OCI-LY3 (cell line): ENCODE measurements around the gene CUX1.
A peak's percentile ranks its signal among the peaks of the same experiment; 100 is the strongest.

ENCODE experiments used
- H2AFZ ChIP-seq: fragments of 200-600, 300-600 bp; shearing (Covaris generic); 2 replicates; pipeline ENCODE4 v1.6.0; 2014; ENCODE audit warnings: antibody characterized with exemption, low read depth, low read length
- H3K27ac ChIP-seq: fragments of 200-600, 300-600 bp; sonication (generic); 2 replicates; pipeline ENCODE4 v1.5.1; 2014; ENCODE audit warnings: mild to moderate bottlenecking, low read length, moderate library complexity, mixed read lengths
- H3K27me3 ChIP-seq: fragments of 200-600, 300-600 bp; sonication (generic); 2 replicates; pipeline ENCODE4 v1.6.1; 2014; ENCODE audit warnings: low read depth, low read length, mixed read lengths
- H3K36me3 ChIP-seq: fragments of 200-600, 300-600 bp; sonication (generic); replicated peaks from 2 replicates; pipeline ENCODE3; 2014; ENCODE audit warnings: low read depth, low read length, mixed read lengths
- H3K4me1 ChIP-seq: fragments of 300-600, 200-600 bp; sonication (generic); 2 replicates; pipeline ENCODE4 v1.6.1; 2014; ENCODE audit warnings: low read length, mixed read lengths
- H3K4me2 ChIP-seq: fragments of 200-600, 300-600 bp; sonication (generic); 2 replicates; pipeline ENCODE4 v1.6.1; 2014; ENCODE audit warnings: low read length, mixed read lengths
- H3K4me3 ChIP-seq: fragments of 300-600, 200-600 bp; sonication (generic); 2 replicates; pipeline ENCODE4 v1.5.1; 2014; ENCODE audit warnings: antibody characterized with exemption, mild to moderate bottlenecking, low read length, moderate library complexity
- H3K79me2 ChIP-seq: fragments of 300-600, 200-600 bp; shearing (Covaris generic); 2 replicates; pipeline ENCODE4 v1.6.1; 2014; ENCODE audit warnings: mild to moderate bottlenecking, low read length, mixed read lengths
- H3K9ac ChIP-seq: fragments of 300-600, 200-600 bp; shearing (Covaris generic); 2 replicates; pipeline ENCODE4 v1.6.0; 2014; ENCODE audit warnings: mild to moderate bottlenecking, low read length, moderate library complexity
- H3K9me3 ChIP-seq: fragments of 200-600, 300-600 bp; shearing (Covaris generic); 2 replicates; pipeline ENCODE4 v1.6.1; 2014; ENCODE audit warnings: low read length, mixed read lengths; ENCODE audit not compliant: insufficient read depth
- H4K20me1 ChIP-seq: fragments of 200-600, 300-600 bp; sonication (generic); 2 replicates; pipeline ENCODE4 v1.6.1; 2016; ENCODE audit warnings: low read length, mixed read lengths; ENCODE audit not compliant: insufficient read depth
- EZH2phosphoT487 ChIP-seq: fragments of 200-600 bp; shearing (Covaris generic); IDR thresholded peaks from 2 replicates; pipeline ENCODE4 v1.6.1; 2018; ENCODE audit warnings: antibody characterized with exemption, mixed run types, low read depth
- TF ChIP-seq, protein P1 (sequence below): fragments of 200-600, 300-600 bp; sonication (generic); IDR thresholded peaks from 2 replicates; pipeline ENCODE4 v1.5.1; 2014; ENCODE audit warnings: antibody characterized with exemption, low read length, low read depth

Gene CUX1

DNA sequence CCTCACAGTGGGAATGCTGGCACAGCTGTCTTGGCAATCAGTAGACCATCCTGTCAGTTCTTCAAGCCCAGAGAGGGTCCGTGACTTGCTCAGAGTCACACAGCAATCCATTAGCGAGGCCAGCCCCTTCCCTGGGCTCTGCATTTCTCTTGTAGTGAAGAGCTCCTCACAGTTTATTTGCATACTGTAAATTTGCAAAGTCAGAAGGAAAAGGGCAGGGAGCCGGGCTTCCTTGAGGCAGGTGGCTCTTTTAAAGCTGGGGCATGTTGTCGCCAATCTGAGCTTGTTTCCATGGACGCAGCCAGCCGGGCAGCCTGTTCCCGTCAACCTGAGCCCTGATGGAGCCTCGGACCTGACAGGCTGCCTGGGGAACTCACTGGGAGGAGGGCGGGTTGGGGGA lies 123.4 kb downstream of the CUX1 start:
- peak overlapping the region; percentile 18; the same call in 1 of the 2 replicates for H3K4me3 ChIP-seq
- no peak overlapping the region for H2AFZ ChIP-seq
- no peak overlapping the region for H3K27ac ChIP-seq
- peaks cover 44% of the 10 kb centered on the region for H3K79me2 ChIP-seq
- H3K4me1 ChIP-seq: peaks cover 49% of the 10 kb centered on the region
- TF ChIP-seq EZH2phosphoT487: no peak
- TF ChIP-seq, protein P1, sequence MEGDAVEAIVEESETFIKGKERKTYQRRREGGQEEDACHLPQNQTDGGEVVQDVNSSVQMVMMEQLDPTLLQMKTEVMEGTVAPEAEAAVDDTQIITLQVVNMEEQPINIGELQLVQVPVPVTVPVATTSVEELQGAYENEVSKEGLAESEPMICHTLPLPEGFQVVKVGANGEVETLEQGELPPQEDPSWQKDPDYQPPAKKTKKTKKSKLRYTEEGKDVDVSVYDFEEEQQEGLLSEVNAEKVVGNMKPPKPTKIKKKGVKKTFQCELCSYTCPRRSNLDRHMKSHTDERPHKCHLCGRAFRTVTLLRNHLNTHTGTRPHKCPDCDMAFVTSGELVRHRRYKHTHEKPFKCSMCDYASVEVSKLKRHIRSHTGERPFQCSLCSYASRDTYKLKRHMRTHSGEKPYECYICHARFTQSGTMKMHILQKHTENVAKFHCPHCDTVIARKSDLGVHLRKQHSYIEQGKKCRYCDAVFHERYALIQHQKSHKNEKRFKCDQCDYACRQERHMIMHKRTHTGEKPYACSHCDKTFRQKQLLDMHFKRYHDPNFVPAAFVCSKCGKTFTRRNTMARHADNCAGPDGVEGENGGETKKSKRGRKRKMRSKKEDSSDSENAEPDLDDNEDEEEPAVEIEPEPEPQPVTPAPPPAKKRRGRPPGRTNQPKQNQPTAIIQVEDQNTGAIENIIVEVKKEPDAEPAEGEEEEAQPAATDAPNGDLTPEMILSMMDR: no peak
- peaks cover 7% of the 10 kb centered on the region for H3K36me3 ChIP-seq
- 0 out of 2 replicates have a peak, but pooled peaks cover 3% of the 10 kb centered on the region for H3K9me3 ChIP-seq
- no peak overlapping the region for H3K9ac ChIP-seq
- peak overlapping the region; percentile 51 for H3K4me2 ChIP-seq
- peaks cover 63% of the 10 kb centered on the region for H4K20me1 ChIP-seq
- no peaks in the 10 kb centered on the region for H3K27me3 ChIP-seq

DNA sequence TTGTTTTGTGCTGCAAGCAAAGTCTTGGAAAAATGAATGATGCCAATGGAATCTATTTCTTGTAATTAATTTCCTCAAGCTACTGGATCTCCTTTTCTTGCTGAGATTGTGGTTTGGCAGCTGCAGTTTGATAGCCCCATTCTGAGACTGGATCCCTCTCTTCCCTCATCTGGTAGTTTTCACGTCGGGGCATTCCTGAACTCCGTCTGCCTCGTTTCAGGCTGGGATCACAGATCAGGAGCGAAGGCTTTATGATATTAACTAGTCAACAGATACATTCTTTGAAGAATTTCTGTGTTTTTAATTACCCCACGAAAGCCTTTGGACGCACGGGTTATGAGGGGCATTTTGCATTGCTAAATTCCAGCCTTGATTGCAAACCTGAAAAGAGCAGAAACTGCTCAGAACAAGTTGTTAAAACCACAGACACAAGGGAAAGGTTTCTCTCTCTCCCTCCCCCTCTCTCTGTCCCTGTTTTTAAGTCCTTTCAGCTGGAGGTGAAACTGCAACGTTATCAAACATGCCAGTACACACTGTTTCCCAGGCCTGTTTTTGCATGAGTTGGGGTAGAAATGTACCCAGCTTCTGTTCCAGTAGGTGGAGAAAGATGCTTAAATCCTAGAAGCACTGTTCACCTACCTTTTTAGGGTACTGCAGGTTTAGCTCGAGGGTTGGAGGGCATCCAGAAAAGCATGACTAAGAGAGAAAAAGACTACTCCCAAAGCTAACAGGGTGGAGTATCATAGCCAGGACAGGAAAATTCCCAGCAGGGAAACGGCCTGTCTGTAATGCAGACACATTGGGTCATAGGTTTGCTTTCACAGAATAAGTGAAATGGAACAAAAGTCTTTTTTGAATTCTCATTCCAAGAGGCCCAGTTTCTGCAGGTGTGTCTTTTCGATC lies 124.3 kb downstream of the CUX1 start:
- peaks cover 40% of the 10 kb centered on the region for H3K4me1 ChIP-seq
- peaks cover 63% of the 10 kb centered on the region for H4K20me1 ChIP-seq
- TF ChIP-seq, protein P1: no peak
- TF ChIP-seq EZH2phosphoT487: no peak
- H2AFZ ChIP-seq: no peak overlapping the region
- no peaks in the 10 kb centered on the region for H3K27me3 ChIP-seq
- H3K79me2 ChIP-seq: peaks cover 37% of the 10 kb centered on the region
- no peak overlapping the region for H3K27ac ChIP-seq
- 0 out of 2 replicates have a peak, but pooled peaks cover 3% of the 10 kb centered on the region for H3K9me3 ChIP-seq
- no peak overlapping the region for H3K9ac ChIP-seq
- peak overlapping the region; percentile 51 for H3K4me2 ChIP-seq
- peak overlapping the region; percentile 8; the same call in 1 of the 2 replicates for H3K4me3 ChIP-seq
- peaks cover 7% of the 10 kb centered on the region for H3K36me3 ChIP-seq

DNA sequence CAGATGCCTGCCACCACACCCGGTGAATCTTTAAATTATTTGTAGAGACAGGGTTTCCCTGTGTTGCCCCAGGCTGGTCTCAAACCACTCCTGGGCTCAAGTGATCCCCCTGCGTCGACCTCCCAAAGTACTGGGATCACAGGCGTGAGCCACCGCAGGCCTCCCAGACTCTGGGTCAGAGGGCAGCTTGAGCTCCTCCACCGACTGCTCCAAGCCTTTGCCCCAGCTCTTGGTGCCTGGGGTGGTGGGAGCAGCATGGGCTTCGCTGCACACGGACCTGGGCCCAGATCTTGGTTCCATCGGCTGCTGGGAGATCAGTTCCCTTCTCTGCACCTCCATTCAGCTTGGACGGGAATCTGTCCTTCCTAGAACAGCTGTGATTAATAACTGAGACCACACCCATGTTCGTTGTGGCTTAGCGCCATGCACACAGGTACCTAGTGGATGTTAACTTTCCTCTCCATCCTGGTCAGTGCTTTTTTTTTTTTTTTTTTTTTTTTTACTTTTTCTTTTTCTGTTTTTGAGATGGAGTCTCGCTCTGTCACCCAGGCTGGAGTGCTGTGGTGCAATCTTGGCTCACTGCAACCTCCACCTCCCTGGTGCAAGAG lies 125.3 kb downstream of the CUX1 start:
- Histone ChIP-seq H3K27me3 (no peaks in the 10 kb centered on the region), H3K4me2 (no peak overlapping the region), H4K20me1 (peaks cover 58% of the 10 kb centered on the region), H2AFZ (no peak overlapping the region), H3K9me3 (0 out of 2 replicates have a peak, but pooled peaks cover 3% of the 10 kb centered on the region), H3K4me3 (no peak overlapping the region), H3K79me2 (peaks cover 36% of the 10 kb centered on the region), H3K9ac (no peak overlapping the region), H3K27ac (no peak overlapping the region), H3K36me3 (peaks cover 7% of the 10 kb centered on the region), H3K4me1 (peaks cover 34% of the 10 kb centered on the region)
- no peak for TF ChIP-seq EZH2phosphoT487
- TF ChIP-seq, protein P1: no peak

DNA sequence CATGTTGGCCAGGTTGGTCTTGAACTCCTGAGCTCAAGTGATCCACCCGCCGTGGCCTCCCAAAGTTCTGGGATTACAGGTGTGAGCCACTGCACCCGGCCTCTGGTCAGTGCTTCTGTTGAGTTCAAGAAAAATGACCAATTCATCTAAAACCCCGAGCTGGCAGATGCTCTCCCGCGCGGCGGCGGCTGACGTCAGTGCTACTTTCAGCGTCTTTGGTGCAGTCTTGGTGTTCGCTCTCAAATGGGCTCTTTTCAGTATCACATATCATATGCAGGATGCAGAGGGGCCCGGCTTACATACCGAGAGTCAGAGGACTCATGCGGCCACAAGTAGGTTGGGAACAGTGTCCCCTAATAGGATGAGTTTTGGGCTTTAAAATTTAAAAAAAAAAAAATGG lies 125.9 kb downstream of the CUX1 start:
- no peak overlapping the region for H3K4me2 ChIP-seq
- peaks cover 36% of the 10 kb centered on the region for H3K79me2 ChIP-seq
- peaks cover 34% of the 10 kb centered on the region for H3K4me1 ChIP-seq
- no peak overlapping the region for H3K4me3 ChIP-seq
- peaks cover 62% of the 10 kb centered on the region for H4K20me1 ChIP-seq
- TF ChIP-seq, protein P1: no peak
- TF ChIP-seq EZH2phosphoT487: no peak
- H3K9ac ChIP-seq: no peak overlapping the region
- H3K27me3 ChIP-seq: no peaks in the 10 kb centered on the region
- H3K36me3 ChIP-seq: peaks cover 5% of the 10 kb centered on the region
- 0 out of 2 replicates have a peak, but pooled peaks cover 3% of the 10 kb centered on the region for H3K9me3 ChIP-seq
- no peak overlapping the region for H3K27ac ChIP-seq
- no peak overlapping the region for H2AFZ ChIP-seq
